HFF-Myc (cell line): Measurements from ENCODE around the gene ZNF76.

ENCODE experiments used
- DNase-seq: peaks from one replicate; pipeline ENCODE4 v3.0.0-alpha.2; 2011; ENCODE audit warnings: low read depth; ENCODE audit errors: extremely low read depth
- H3K4me3 ChIP-seq: replicated peaks from 2 replicates; pipeline ENCODE4 v1.5.1; 2011; ENCODE audit warnings: low read depth, mild to moderate bottlenecking, control low read depth, low read length
- TF ChIP-seq, protein P1 (sequence below): IDR thresholded peaks from 2 replicates; pipeline ENCODE4 v1.5.1; 2012; ENCODE audit warnings: mild to moderate bottlenecking, low read depth, low read length, control low read depth; ENCODE audit errors: missing control alignments

ZNF76 gene

DNA sequence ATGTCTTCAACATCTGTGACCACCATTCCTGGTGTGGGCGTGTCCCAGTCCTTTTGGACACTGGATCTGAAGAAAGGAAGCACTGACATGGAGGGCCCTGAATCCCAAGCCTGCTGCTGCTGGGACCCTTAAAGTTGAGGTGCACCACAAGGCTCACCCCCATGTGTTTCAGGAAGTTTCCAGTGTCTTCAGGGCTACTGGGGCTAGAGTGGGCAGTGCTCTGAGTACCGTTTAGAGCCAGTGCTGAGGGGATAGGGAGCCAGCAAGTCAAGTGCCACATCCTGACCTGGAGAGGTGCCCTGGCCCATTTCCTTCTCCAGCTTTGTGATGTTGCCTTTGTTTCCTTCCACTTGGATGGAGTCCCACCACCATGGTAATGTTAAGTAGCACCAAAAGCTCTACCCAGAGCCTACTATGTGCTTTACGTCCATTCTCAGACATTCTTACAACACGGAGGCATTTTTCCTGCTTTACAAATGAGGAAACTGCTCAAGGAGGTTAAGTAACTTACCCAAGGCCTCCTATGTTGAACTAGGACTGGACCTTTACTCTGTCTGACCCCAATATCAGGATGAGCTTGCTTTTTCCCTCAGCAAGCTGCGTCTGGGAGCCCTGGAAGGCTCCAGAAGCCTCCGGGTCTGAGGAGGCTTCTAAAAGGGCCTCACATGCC lies 37.5 kb downstream of the ZNF76 start:
- DNase-seq, result no peak
- peak overlapping the region; percentile 56; the same call in 1 of the 2 replicates for H3K4me3 ChIP-seq

DNA sequence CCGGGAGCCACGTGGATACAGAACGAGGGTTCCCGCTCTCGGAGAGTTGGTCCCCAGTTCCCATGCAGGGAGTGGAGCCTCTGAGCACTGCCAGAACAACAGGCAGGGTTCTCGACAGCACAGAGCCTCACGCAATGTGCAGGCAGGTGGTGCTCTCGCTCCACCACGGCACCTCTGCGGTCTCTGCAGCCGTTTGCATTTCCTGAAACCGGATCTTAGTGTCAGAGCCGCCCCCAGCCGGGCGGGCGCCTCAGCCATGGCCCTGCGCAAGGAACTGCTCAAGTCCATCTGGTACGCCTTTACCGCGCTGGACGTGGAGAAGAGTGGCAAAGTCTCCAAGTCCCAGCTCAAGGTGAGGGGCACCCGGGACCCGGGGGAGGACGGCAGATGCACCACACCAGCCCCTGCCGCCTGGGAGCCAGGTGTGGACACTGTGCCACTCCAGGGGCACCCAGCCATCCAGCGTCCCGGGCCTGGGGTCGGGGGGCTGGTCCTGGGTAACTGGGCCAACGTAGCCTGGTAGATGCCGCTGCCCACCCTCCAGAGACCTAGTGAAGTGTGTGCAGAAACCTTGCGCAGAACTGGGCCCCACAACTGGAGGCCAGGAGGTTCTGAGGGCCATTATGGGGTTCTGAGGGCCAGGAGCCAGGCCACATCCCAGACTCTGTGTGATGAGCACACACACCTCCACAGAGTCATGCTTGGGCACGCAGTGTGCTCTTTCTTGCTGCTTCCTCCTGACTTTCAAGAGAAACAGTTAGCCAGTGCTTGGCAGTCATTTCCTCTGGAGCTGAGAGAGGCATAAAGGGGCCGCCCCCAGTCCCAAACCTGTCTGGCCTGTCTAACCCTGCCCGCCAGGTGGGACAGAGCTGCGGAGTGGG lies 38.3 kb downstream of the ZNF76 start, which contains the start of gene DEF6:
Gene DEF6 (plus strand): TSS at position 218 of the 881 bp plus-strand sequence. CDS start 39 bp downstream, at position 257.
- H3K4me3 ChIP-seq, result peak within 1 kb of the TSS; percentile 56
- peak; percentile 65 for DNase-seq
- TF ChIP-seq, protein P1, sequence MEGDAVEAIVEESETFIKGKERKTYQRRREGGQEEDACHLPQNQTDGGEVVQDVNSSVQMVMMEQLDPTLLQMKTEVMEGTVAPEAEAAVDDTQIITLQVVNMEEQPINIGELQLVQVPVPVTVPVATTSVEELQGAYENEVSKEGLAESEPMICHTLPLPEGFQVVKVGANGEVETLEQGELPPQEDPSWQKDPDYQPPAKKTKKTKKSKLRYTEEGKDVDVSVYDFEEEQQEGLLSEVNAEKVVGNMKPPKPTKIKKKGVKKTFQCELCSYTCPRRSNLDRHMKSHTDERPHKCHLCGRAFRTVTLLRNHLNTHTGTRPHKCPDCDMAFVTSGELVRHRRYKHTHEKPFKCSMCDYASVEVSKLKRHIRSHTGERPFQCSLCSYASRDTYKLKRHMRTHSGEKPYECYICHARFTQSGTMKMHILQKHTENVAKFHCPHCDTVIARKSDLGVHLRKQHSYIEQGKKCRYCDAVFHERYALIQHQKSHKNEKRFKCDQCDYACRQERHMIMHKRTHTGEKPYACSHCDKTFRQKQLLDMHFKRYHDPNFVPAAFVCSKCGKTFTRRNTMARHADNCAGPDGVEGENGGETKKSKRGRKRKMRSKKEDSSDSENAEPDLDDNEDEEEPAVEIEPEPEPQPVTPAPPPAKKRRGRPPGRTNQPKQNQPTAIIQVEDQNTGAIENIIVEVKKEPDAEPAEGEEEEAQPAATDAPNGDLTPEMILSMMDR, result peak; percentile 86

More for the DNA sequence above, 37.5 kb downstream of the ZNF76 start:
- TF ChIP-seq, protein P1, result no peak

DNA sequence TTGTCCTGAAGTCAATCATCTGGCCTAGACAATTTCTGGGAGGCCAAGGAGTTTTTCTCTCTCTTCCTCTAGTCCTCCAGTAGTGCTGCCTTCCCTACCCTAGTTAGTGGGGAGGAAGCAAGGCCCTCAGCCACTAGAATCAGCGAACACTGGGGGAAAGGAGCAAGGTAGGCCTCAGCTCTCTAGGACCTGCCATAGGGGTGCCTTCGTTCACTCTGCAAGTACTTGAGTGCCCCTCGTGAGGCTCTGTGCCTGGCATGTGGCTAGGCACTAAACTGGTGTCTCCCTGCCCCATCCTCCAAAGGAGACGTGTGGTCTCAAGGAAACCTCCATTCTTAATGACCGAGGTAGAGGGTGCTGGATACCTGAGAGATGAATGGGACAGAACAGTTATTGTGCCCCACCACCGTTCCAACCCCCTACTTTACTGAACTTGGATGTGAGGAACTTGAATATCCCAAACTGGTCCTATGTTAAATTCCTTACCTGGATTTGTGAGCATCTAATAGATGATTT lies 39.1 kb downstream of the ZNF76 start:
- DNase-seq, result no peak
- TF ChIP-seq, protein P1, result no peak
- H3K4me3 ChIP-seq, result peak overlapping the region; percentile 56

DNA sequence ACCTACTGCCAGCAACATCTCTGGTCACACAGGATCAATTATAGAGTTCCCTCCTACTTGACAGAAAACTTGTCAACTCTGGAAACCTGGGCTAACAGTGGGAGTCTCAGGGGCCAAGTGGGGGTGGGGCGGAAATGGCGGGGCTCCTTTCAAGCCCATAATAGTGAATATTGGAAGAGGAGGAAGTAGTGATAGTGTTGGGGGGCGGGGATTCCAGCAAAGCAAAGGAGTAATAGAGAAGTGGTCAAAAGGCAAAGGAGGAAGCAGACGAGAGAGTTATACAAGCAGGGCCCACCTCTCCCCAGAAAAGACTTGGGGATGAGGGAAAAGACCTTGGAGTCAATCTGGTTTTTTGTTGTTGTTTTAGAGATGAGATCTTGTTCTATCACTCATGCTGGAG lies 40.1 kb downstream of the ZNF76 start:
- no peak overlapping the region for H3K4me3 ChIP-seq
- no peak for DNase-seq
- TF ChIP-seq, protein P1, result no peak

DNA sequence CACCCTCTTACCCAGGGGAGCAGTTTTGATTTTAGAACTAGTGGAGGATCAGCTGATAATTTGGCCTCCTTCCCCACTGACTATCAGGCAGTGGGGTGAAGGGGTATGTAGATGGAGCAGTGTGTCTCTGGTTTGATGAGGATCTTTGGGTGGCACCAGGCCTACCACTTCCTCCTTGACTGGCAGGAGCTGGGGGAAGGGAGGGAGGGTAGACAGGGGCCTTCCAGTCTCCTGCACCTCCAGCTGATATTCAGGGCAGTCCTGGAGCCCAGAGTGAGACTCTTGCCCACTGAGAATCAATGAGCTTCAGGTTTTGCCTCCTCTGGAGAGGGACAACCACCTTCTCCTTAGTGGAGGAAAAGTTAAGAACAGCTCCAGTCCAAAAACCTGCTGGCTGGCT lies 41.3 kb downstream of the ZNF76 start:
- DNase-seq, result no peak
- H3K4me3 ChIP-seq, result no peak overlapping the region
- TF ChIP-seq, protein P1, result no peak

DNA sequence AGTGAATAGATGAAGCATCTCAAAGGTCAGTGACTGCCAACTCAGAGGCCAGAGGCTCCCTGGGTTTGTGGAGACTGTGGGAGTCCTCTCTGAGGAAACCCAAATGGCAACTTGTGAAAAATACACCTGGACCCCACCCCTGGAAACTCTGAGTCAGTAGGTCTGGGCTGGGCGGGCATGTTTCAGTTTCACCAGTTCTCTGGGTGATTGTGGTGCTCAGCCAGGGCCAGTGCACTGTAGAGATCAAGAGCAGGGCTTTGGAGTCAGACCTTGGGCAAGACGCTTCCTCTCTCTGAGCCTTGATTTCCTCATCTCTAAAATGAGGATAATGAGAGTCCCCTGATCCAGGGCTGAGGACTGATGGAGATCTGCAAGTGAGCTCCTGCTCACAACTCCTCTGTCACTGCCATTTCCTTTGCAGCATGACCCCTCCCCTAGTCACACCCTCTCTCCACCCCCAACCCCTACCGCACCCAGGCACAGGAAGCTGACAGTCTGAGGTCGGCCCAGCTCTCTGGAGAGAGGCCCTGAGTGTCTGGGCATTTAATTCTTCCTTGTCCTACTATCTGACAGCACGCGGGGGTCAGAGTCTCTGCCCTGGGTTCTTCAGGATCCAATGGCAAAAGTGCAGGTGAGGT lies 43.2 kb downstream of the ZNF76 start:
- TF ChIP-seq, protein P1, result no peak
- no peak for DNase-seq
- no peak overlapping the region for H3K4me3 ChIP-seq
